WTC11 (cell line): ENCODE results near the gene METRN. TPM values are rescaled to one million over a fixed set of nuclear protein-coding genes. Genes with fewer than 3 reads are reported as not detected.
A peak's percentile ranks its signal among the peaks of the same experiment; 100 is the strongest.

Experiments used
- ATAC-seq: fragments of 200-7000 bp; cut with Tn5 transposase; 2 replicates; pipeline ENCODE4 v1.10.0; 2021; ENCODE audit warnings: mild to moderate bottlenecking, moderate library complexity
- CTCF ChIA-PET: fragments of 300-600 bp; sonication (Branson Sonifier 250); formaldehyde crosslinking; loops from one replicate; lab custom pipeline; 2021; ENCODE audit warnings: antibody characterized with exemption; lab: Charles Lee
- POLR2A ChIA-PET: fragments of 350-600 bp; sonication (Branson Sonifier 250); formaldehyde crosslinking; loops from one replicate; lab custom pipeline; 2021; ENCODE audit warnings: antibody characterized with exemption; lab: Charles Lee
- DNase-seq: peaks from one replicate; pipeline ENCODE4 v3.0.0; 2021; ENCODE audit warnings: low spot score
- H3K27ac Mint-ChIP-seq: 2 replicates; pipeline ENCODE4 v1.8.0; 2021; ENCODE audit warnings: mixed read lengths
- H3K27me3 Mint-ChIP-seq: 2 replicates; pipeline ENCODE4 v1.8.0; 2021; ENCODE audit warnings: low read depth, mild to moderate bottlenecking, moderate library complexity, mixed read lengths
- H3K36me3 Mint-ChIP-seq: 2 replicates; pipeline ENCODE4 v1.8.0; 2021; ENCODE audit warnings: mixed read lengths
- H3K4me1 Mint-ChIP-seq: 2 replicates; pipeline ENCODE4 v1.8.0; 2022; ENCODE audit warnings: mixed read lengths
- H3K4me3 Mint-ChIP-seq: 2 replicates; pipeline ENCODE4 v1.8.0; 2021; ENCODE audit warnings: mild to moderate bottlenecking, moderate library complexity, mixed read lengths
- H3K9me3 Mint-ChIP-seq: 2 replicates; pipeline ENCODE4 v1.8.0; 2021; ENCODE audit warnings: mixed read lengths
- ARID4B ChIP-seq: sonication (generic); formaldehyde crosslinking; IDR thresholded peaks from 2 replicates; pipeline ENCODE4 v1.8.0; 2023; ENCODE audit warnings: missing genetic modification reagents, mild to moderate bottlenecking, borderline replicate concordance
- ATF1 ChIP-seq: sonication (generic); formaldehyde crosslinking; IDR thresholded peaks from 2 replicates; pipeline ENCODE4 v1.8.1; 2023; ENCODE audit warnings: mild to moderate bottlenecking, moderate library complexity, missing genetic modification reagents
- ATF2 ChIP-seq: sonication (generic); formaldehyde crosslinking; IDR thresholded peaks from 2 replicates; pipeline ENCODE4 v1.8.1; 2022; ENCODE audit warnings: low read depth, missing genetic modification reagents, borderline replicate concordance
- CREB1 ChIP-seq: sonication (generic); formaldehyde crosslinking; IDR thresholded peaks from 2 replicates; pipeline ENCODE4 v1.8.0; 2023; ENCODE audit warnings: mild to moderate bottlenecking, missing genetic modification reagents
- CREM ChIP-seq: sonication (generic); formaldehyde crosslinking; IDR thresholded peaks from 2 replicates; pipeline ENCODE4 v1.8.1; 2022; ENCODE audit warnings: mild to moderate bottlenecking, missing genetic modification reagents, moderate library complexity
- CTCF ChIP-seq: fragments of 200-600 bp; IDR thresholded peaks from 2 replicates; pipeline ENCODE4 v1.8.0; 2022; ENCODE audit warnings: antibody characterized with exemption
- E2F5 ChIP-seq: sonication (generic); formaldehyde crosslinking; IDR thresholded peaks from 2 replicates; pipeline ENCODE4 v1.8.1; 2022; ENCODE audit warnings: mild to moderate bottlenecking, moderate library complexity, missing genetic modification reagents
- ESRRA ChIP-seq: sonication (generic); formaldehyde crosslinking; IDR thresholded peaks from 2 replicates; pipeline ENCODE4 v1.8.1; 2022; ENCODE audit warnings: mild to moderate bottlenecking, missing genetic modification reagents, borderline replicate concordance
- ETV6 ChIP-seq: sonication (generic); formaldehyde crosslinking; IDR thresholded peaks from 2 replicates; pipeline ENCODE4 v1.8.1; 2022; ENCODE audit warnings: mild to moderate bottlenecking, missing genetic modification reagents
- FOXP4 ChIP-seq: sonication (generic); formaldehyde crosslinking; IDR thresholded peaks from 2 replicates; pipeline ENCODE4 v1.8.0; 2022; ENCODE audit warnings: mild to moderate bottlenecking, missing genetic modification reagents
- MAX ChIP-seq: sonication (generic); formaldehyde crosslinking; IDR thresholded peaks from 2 replicates; pipeline ENCODE4 v1.8.0; 2022; ENCODE audit warnings: mild to moderate bottlenecking, missing genetic modification reagents
- NR3C1 ChIP-seq: sonication (generic); formaldehyde crosslinking; conservative IDR thresholded peaks from 2 replicates; pipeline ENCODE4 v1.8.1; 2023; ENCODE audit warnings: low read depth, mild to moderate bottlenecking, missing genetic modification reagents
- SOX15 ChIP-seq: fragments of 250-450 bp; sonication (Bioruptor Pico); IDR thresholded peaks from 2 replicates; pipeline ENCODE4 v1.9.0; 2021; ENCODE audit warnings: mild to moderate bottlenecking
- USF1 ChIP-seq: sonication (generic); formaldehyde crosslinking; IDR thresholded peaks from 2 replicates; pipeline ENCODE4 v1.8.0; 2022; ENCODE audit warnings: mild to moderate bottlenecking, missing genetic modification reagents
- USF2 ChIP-seq: sonication (generic); formaldehyde crosslinking; IDR thresholded peaks from 2 replicates; pipeline ENCODE4 v1.8.1; 2023; ENCODE audit warnings: mild to moderate bottlenecking, missing genetic modification reagents, moderate library complexity
- ZMAT4 ChIP-seq: fragments of 250-450 bp; sonication (Bioruptor Pico); IDR thresholded peaks from 2 replicates; pipeline ENCODE4 v1.9.0; 2021; ENCODE audit warnings: mild to moderate bottlenecking
- ZNF121 ChIP-seq: sonication (generic); formaldehyde crosslinking; IDR thresholded peaks from 2 replicates; pipeline ENCODE4 v1.8.0; 2023; ENCODE audit warnings: missing genetic modification reagents
- ZNF138 ChIP-seq: sonication (generic); formaldehyde crosslinking; conservative IDR thresholded peaks from 2 replicates; pipeline ENCODE4 v1.8.1; 2022; ENCODE audit warnings: mild to moderate bottlenecking, moderate library complexity, missing genetic modification reagents
- ZNF423 ChIP-seq: fragments of 250-450 bp; sonication (Bioruptor Pico); IDR thresholded peaks from 2 replicates; pipeline ENCODE4 v2.1.2; 2022; ENCODE audit warnings: mild to moderate bottlenecking, moderate library complexity
- ZNF425 ChIP-seq: fragments of 250-450 bp; sonication (Bioruptor Pico); conservative IDR thresholded peaks from 2 replicates; pipeline ENCODE4 v1.9.0; 2021; ENCODE audit warnings: mild to moderate bottlenecking
- total RNA-seq: library from RNA; stranded (reverse); gene quantifications from 3 replicates; pipeline ENCODE4 v1.2.3, GENCODE V29; 2021

METRN gene
- total RNA-seq, 1 experiment from 2014 or later = 30.9 TPM

- H3K27me3 Mint-ChIP-seq = no peaks in the 10 kb centered on the region
- peaks cover 15% of the 10 kb centered on the region for H3K4me1 Mint-ChIP-seq
- DNase-seq (peak; percentile 93), ATAC-seq (peak; percentile 71)
- ChIA-PET CTCF (interaction anchor here (0.5 to 3.8 kb wide), 30 partner anchors 8 to 1042 kb away, joined by 3 to 28 read pairs (median 4); partner anchors contain the start of genes ANTKMT, CCDC78, CHTF18 and HAGHL), POLR2A (interaction anchor here (0.9 to 1.8 kb wide), 3 partner anchors 20 to 44 kb away, joined by 3 to 10 read pairs (median 4); partner anchors contain the start of genes ANTKMT and MSLN)
- H3K36me3 Mint-ChIP-seq = peaks cover 5% of the 10 kb centered on the region; the same call in 1 of the 2 replicates
- no peaks in the 10 kb centered on the region for H3K9me3 Mint-ChIP-seq
- H3K4me3 Mint-ChIP-seq = peak within 1 kb of the TSS; percentile 79
- peak within 1 kb of the TSS; percentile 78 for H3K27ac Mint-ChIP-seq
- TF ChIP-seq ZNF138 (CRISPR knock-in tag) = no peak
- TF ChIP-seq ARID4B (CRISPR knock-in tag) = peak; percentile 83; the same call in 1 of the 2 replicates
- TF ChIP-seq ZNF121 (CRISPR knock-in tag) = no peak
- peak; percentile 73; the same call in 1 of the 2 replicates for TF ChIP-seq ESRRA (CRISPR knock-in tag)
- peak; percentile 67 for TF ChIP-seq USF2 (CRISPR knock-in tag)
- no peak for TF ChIP-seq SOX15 (CRISPR knock-in tag)
- no peak for TF ChIP-seq ATF1 (CRISPR knock-in tag)
- TF ChIP-seq ETV6 (CRISPR knock-in tag) = peak; percentile 89; the same call in 1 of the 2 replicates
- TF ChIP-seq USF1 (CRISPR knock-in tag) = 0 out of 2 replicates have a peak, but pooled peaks have one; percentile 26
- peak; percentile 92 for TF ChIP-seq MAX (CRISPR knock-in tag)
- peak; percentile 79 for TF ChIP-seq CTCF
- TF ChIP-seq E2F5 (CRISPR knock-in tag) = peak; percentile 97
- TF ChIP-seq ZNF425 (CRISPR knock-in tag) = no peak
- TF ChIP-seq NR3C1 (CRISPR knock-in tag) = no peak
- peak; percentile 60; the same call in 1 of the 2 replicates for TF ChIP-seq ATF2 (CRISPR knock-in tag)
- TF ChIP-seq ZMAT4 (CRISPR knock-in tag) = no peak
- peak; percentile 94 for TF ChIP-seq CREM (CRISPR knock-in tag)
- TF ChIP-seq ZNF423 (CRISPR knock-in tag) = peak; percentile 82
- TF ChIP-seq FOXP4 (CRISPR knock-in tag) = peak; percentile 78
- 0 out of 2 replicates have a peak, but pooled peaks have one; percentile 46 for TF ChIP-seq CREB1 (CRISPR knock-in tag)
These were observed 26.0 kb downstream of the METRN start, which contains the start of gene CIAO3 for GRCh38 chr16:740764-741505. Gene CIAO3, minus strand, starts transcription at chr16:740997. Its CDS starts 12 bp downstream, at chr16:740985.
